BJ (cell line): ENCODE data around the gene DNAH8. TPM values are rescaled to one million over a fixed set of nuclear protein-coding genes. Genes with fewer than 3 reads are reported as not detected.

ENCODE experiments used
- CTCF ChIA-PET: fragments of 350-600 bp; formaldehyde crosslinking; extraction: SDS; loops from one replicate; lab custom pipeline; 2021; ENCODE audit warnings: antibody characterized with exemption, inconsistent platforms; lab: Yijun Ruan, JAX
- POLR2A ChIA-PET: fragments of 300-600 bp; sonication (Branson Sonifier 250); formaldehyde crosslinking; extraction: SDS; loops from one replicate; lab custom pipeline; 2021; ENCODE audit warnings: antibody characterized with exemption; lab: Charles Lee
- DNase-seq: peaks from one replicate; pipeline ENCODE4 v3.0.0-alpha.2; 2011; ENCODE audit warnings: low read depth
- H3K27me3 ChIP-seq: 2 replicates; pipeline ENCODE4 v1.6.0; 2011; ENCODE audit warnings: low read length; ENCODE audit not compliant: control insufficient read depth, insufficient read depth
- H3K36me3 ChIP-seq: 2 replicates; pipeline ENCODE4 v1.5.1; 2011; ENCODE audit warnings: low read length; ENCODE audit not compliant: control insufficient read depth, insufficient read depth
- H3K4me3 ChIP-seq: 2 replicates; pipeline ENCODE4 v1.5.1; 2011; ENCODE audit warnings: low read depth, mild to moderate bottlenecking, control low read depth, low read length
- CTCF ChIP-seq: IDR thresholded peaks from 2 replicates; pipeline ENCODE4 v1.5.1; 2011; ENCODE audit warnings: low read depth, mild to moderate bottlenecking, control low read depth, inconsistent platforms, low read length, moderate library complexity; ENCODE audit not compliant: insufficient read depth
- polyA plus RNA-seq: library from polyadenylated mRNA; depleted of rRNA; stranded (reverse); fragments of >200 nt; gene quantifications from 2 replicates; pipeline ENCODE4 v1.2.3, GENCODE V29; 2011

DNAH8 gene
- polyA plus RNA-seq, 1 experiment, result not detected

DNA sequence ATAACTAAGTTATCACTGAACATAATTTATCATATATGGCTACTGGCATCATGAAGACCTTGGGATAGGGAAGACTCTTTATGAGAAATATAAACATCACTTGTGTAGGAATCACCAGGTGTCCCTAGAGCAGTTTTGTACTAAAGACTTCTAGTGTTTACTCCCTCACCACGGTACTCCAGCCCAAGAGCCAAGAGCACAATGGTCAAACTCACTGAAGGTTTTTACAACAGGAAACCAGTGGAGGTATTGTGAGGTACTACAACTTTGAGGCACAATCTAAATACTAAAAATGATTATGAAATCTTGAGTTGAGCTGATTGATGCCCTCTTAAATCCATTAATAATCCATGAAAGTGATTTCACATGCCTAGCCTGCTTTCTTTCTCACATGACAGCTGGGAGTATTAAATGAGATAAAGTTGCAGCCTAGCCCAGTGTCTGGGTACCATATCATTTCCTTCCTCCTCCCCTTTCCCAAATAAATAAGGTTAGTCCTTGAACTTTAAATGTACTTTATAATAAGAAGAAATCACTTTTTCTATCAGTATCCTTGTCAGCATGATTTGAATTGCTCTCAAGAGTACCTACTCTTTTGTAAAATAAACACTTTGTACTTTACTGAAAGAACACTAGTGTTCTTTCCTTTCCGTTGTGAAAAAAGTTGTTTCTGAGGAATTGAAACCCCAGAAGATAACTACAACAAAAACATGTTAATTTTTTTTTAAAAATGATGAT lies 38.7 kb upstream of the DNAH8 start:
- H3K4me3 ChIP-seq, result no peak overlapping the region
- no peak for DNase-seq
- POLR2A ChIA-PET, result interaction anchor here (0.5 kb wide), 1 partner anchor 27 kb away, joined by 6 read pairs; no protein-coding TSS in a partner anchor
- no peaks in the 10 kb centered on the region for H3K27me3 ChIP-seq
- no peak for TF ChIP-seq CTCF
- CTCF ChIA-PET, result interaction anchor here (1.6 kb wide), 1 partner anchor 12 kb away, joined by 3 read pairs; no protein-coding TSS in a partner anchor
- peaks cover 6% of the 10 kb centered on the region for H3K36me3 ChIP-seq

- H3K27me3 ChIP-seq, result no peaks in the 10 kb centered on the region
- H3K36me3 ChIP-seq, result peaks cover 7% of the 10 kb centered on the region
- no peak for TF ChIP-seq CTCF
- POLR2A ChIA-PET, result interaction anchor here (0.5 kb wide), 1 partner anchor 26 kb away, joined by 6 read pairs; no protein-coding TSS in a partner anchor
- no peak overlapping the region for H3K4me3 ChIP-seq
- CTCF ChIA-PET, result interaction anchor here (1.6 kb wide), 1 partner anchor 12 kb away, joined by 3 read pairs; no protein-coding TSS in a partner anchor
- no peak for DNase-seq
These were observed 38.1 kb upstream of the DNAH8 start for GRCh38 chr6:38676974-38677544.

GRCh38 chr6:38678178-38678760 lies 36.8 kb upstream of the DNAH8 start:
- no peak for TF ChIP-seq CTCF
- DNase-seq, result no peak
- H3K27me3 ChIP-seq, result no peaks in the 10 kb centered on the region
- ChIA-PET POLR2A (no interaction called here), CTCF (interaction anchor here (0.7 to 1.6 kb wide), 2 partner anchors 11 to 13 kb away, joined by 3 read pairs; no protein-coding TSS in a partner anchor)
- H3K4me3 ChIP-seq, result no peak overlapping the region
- H3K36me3 ChIP-seq, result peaks cover 7% of the 10 kb centered on the region

DNA sequence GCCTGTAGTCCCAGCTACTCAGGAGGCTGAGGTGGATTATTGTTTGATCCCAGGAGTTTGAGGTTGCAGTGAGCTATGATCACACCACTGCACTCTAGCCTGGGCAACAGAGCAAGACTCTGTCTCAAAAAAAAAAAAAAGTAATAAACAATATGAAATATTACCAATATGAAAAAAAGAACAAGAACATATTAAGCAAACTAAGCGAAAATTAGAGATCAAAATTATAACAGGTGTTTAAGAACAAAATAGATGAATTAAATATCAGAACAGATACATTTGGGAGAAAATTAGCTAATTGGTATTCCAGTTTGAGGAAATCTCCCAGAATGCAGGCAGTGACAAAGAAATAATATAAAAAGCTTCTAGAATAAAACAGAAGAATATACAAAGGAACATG lies 35.4 kb upstream of the DNAH8 start:
- CTCF ChIA-PET, result no interaction called here
- POLR2A ChIA-PET, result no interaction called here
- Histone ChIP-seq H3K27me3 (no peaks in the 10 kb centered on the region), H3K36me3 (peaks cover 7% of the 10 kb centered on the region), H3K4me3 (no peak overlapping the region)
- no peak for DNase-seq
- no peak for TF ChIP-seq CTCF

GRCh38 chr6:38681850-38682249 lies 33.3 kb upstream of the DNAH8 start:
- ChIA-PET CTCF (interaction anchor here (0.7 kb wide), 1 partner anchor 181 kb away, joined by 3 read pairs; no protein-coding TSS in a partner anchor), POLR2A (no interaction called here)
- Histone ChIP-seq H3K27me3 (no peaks in the 10 kb centered on the region), H3K4me3 (no peak overlapping the region), H3K36me3 (peaks cover 7% of the 10 kb centered on the region)
- DNase-seq, result no peak
- TF ChIP-seq CTCF, result no peak
